A673 (cell line): ENCODE measurements around the gene ZNRF3.

Experiments
- CTCF ChIP-seq: fragments of 300-800, 200-600 bp; sonication (generic); conservative IDR thresholded peaks from 2 replicates; pipeline ENCODE4 v1.5.1; 2017; ENCODE audit warnings: low read depth, mild to moderate bottlenecking, antibody characterized with exemption, low read length, moderate library complexity, mixed read lengths
- EZH2 ChIP-seq: fragments of 200-600 bp; sonication (generic); IDR thresholded peaks from 2 replicates; pipeline ENCODE4 v1.6.1; 2017; ENCODE audit warnings: borderline replicate concordance, low read depth, mild to moderate bottlenecking, mixed read lengths, antibody characterized with exemption, low read length; ENCODE audit not compliant: poor library complexity, severe bottlenecking

- TF ChIP-seq CTCF (no peak), EZH2 (no peak)
Observed at GRCh38 chr22:28927630-28928029, 44.3 kb downstream of the ZNRF3 start.
